Smooth muscle cell (in vitro differentiated cells): ENCODE data around the gene MKRN3. TPM values are rescaled to one million over a fixed set of nuclear protein-coding genes. Genes with fewer than 3 reads are reported as not detected.

Experiments
- DNase-seq: peaks from one replicate; lab custom pipeline; 2025; ENCODE audit not compliant: unreplicated experiment; lab: John Stamatoyannopoulos, UW
- H2AFZ ChIP-seq: fragments of 200-600 bp; sonication (generic); 2 replicates; pipeline ENCODE4 v1.6.0; 2016; ENCODE audit warnings: antibody characterized with exemption, low read depth, mild to moderate bottlenecking
- H3F3A ChIP-seq: fragments of 200-600 bp; sonication (generic); 2 replicates; pipeline ENCODE4 v1.6.0; 2017; ENCODE audit warnings: antibody characterized with exemption, low read depth
- H3K27ac ChIP-seq: fragments of 200-600 bp; sonication (generic); 2 replicates; pipeline ENCODE4 v1.5.1; 2016; ENCODE audit warnings: low read depth, mild to moderate bottlenecking
- H3K27me3 ChIP-seq: fragments of 200-600 bp; sonication (generic); 2 replicates; pipeline ENCODE4 v1.6.1; 2016; ENCODE audit warnings: low read depth, mild to moderate bottlenecking
- H3K36me3 ChIP-seq: fragments of 200-600 bp; sonication (generic); 2 replicates; pipeline ENCODE4 v1.5.1; 2016; ENCODE audit warnings: low read depth
- H3K4me1 ChIP-seq: fragments of 200-600 bp; sonication (generic); 2 replicates; pipeline ENCODE4 v1.5.1; 2016; ENCODE audit warnings: low read depth
- H3K4me2 ChIP-seq: fragments of 200-600 bp; sonication (generic); 2 replicates; pipeline ENCODE4 v1.6.0; 2016; ENCODE audit warnings: mild to moderate bottlenecking
- H3K4me3 ChIP-seq: fragments of 200-600 bp; sonication (generic); 2 replicates; pipeline ENCODE4 v1.5.1; 2016; ENCODE audit warnings: mild to moderate bottlenecking
- H3K79me2 ChIP-seq: fragments of 200-600 bp; sonication (generic); 2 replicates; pipeline ENCODE4 v1.6.0; 2016; ENCODE audit warnings: low read depth, mild to moderate bottlenecking
- H3K9ac ChIP-seq: fragments of 200-600 bp; sonication (generic); 2 replicates; pipeline ENCODE4 v1.6.0; 2016; ENCODE audit warnings: low read depth
- H3K9me3 ChIP-seq: fragments of 200-600 bp; sonication (generic); replicated peaks from 2 replicates; pipeline ENCODE4 v1.5.1; 2016; ENCODE audit warnings: low read depth
- H4K20me1 ChIP-seq: fragments of 200-600 bp; sonication (generic); 2 replicates; pipeline ENCODE4 v1.6.0; 2016; ENCODE audit warnings: low read depth
- WGBS: methylation state at CpG from one replicate; pipeline ENCODE4 v1.1.7; 2016; ENCODE audit warnings: low lambda C conversion rate; 5-methylcytosine and 5-hydroxymethylcytosine counted together
- polyA plus RNA-seq: library from polyadenylated mRNA; unstranded; fragments of >200 nt; fragmentation: Nextera tagmentation; extraction: Ambion mirVana; gene quantifications from 2 replicates; pipeline ENCODE4 v1.2.1, GENCODE V29; 2016
- total RNA-seq: library from RNA; depleted of rRNA; stranded (reverse); fragments of >200 nt; gene quantifications from 2 replicates; pipeline ENCODE4 v1.2.3, GENCODE V29; 2014
- TF ChIP-seq, protein P1 (sequence below): fragments of 200-600 bp; sonication (generic); IDR thresholded peaks from 2 replicates; pipeline ENCODE4 v1.5.1; 2017; ENCODE audit warnings: borderline replicate concordance, mild to moderate bottlenecking, antibody characterized with exemption; ENCODE audit not compliant: insufficient read depth, poor library complexity, severe bottlenecking

Gene MKRN3
- total and polyA plus RNA-seq, 2 experiments from 2014 or later = not detected

DNA sequence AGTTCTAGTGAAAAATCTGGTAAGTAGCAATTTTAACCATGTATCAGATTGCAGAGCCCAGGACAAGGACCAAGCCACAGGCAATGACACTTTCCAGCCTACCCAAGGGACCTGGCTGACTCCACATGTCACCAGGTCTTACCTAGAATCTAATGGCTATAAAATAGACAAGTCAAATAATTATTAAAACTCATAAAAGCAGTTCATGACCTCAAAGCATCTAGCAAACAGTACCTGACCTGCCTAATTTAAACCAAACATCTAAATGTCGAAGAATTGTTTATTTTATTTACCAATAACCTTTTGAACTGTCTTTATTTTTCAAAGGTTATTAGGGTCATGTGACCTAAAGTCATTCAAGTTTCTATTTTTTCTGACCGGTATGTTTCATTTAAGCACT is 35.6 kb upstream of the MKRN3 start:
- Histone ChIP-seq H3K79me2 (no peaks in the 10 kb centered on the region), H3K4me1 (no peaks in the 10 kb centered on the region), H3K9me3 (no peaks in the 10 kb centered on the region), H3K27ac (no peak overlapping the region), H3K4me2 (no peak overlapping the region), H3F3A (no peaks in the 10 kb centered on the region), H2AFZ (no peak overlapping the region), H3K9ac (no peak overlapping the region), H3K4me3 (no peak overlapping the region), H3K27me3 (no peaks in the 10 kb centered on the region), H4K20me1 (no peaks in the 10 kb centered on the region), H3K36me3 (no peaks in the 10 kb centered on the region)
- no peak for DNase-seq
- WGBS = 81% methylated on average over 2 of the region's 2 CpGs
- TF ChIP-seq, protein P1, sequence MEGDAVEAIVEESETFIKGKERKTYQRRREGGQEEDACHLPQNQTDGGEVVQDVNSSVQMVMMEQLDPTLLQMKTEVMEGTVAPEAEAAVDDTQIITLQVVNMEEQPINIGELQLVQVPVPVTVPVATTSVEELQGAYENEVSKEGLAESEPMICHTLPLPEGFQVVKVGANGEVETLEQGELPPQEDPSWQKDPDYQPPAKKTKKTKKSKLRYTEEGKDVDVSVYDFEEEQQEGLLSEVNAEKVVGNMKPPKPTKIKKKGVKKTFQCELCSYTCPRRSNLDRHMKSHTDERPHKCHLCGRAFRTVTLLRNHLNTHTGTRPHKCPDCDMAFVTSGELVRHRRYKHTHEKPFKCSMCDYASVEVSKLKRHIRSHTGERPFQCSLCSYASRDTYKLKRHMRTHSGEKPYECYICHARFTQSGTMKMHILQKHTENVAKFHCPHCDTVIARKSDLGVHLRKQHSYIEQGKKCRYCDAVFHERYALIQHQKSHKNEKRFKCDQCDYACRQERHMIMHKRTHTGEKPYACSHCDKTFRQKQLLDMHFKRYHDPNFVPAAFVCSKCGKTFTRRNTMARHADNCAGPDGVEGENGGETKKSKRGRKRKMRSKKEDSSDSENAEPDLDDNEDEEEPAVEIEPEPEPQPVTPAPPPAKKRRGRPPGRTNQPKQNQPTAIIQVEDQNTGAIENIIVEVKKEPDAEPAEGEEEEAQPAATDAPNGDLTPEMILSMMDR = no peak

DNA sequence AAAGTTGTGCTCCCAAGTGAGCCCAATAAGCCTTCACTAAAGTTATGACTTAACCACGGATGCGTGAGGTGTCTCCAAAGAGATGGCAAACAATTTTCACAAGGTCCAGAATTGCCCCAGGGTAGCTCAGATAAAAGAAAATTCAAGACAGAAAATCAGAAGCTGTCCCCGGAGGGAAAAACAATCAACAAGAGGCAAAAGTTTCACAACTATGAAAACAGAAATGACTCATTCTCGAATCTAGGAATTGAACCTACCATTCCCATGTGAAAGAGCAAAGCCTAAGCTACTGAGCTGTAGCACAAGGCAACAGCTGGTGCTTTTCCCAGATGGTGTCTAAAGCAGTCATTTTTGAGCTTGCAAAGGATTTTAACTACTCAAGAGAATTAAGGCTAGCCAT is 33.5 kb upstream of the MKRN3 start:
- DNase-seq = no peak
- H2AFZ ChIP-seq = no peak overlapping the region
- no peak overlapping the region for H3K4me3 ChIP-seq
- H3K36me3 ChIP-seq = no peaks in the 10 kb centered on the region
- 55% methylated on average over 4 of the region's 4 CpGs for WGBS
- H3K27ac ChIP-seq = no peak overlapping the region
- no peak overlapping the region for H3K9ac ChIP-seq
- H3K4me1 ChIP-seq = no peaks in the 10 kb centered on the region
- TF ChIP-seq, protein P1 = no peak
- no peaks in the 10 kb centered on the region for H3K9me3 ChIP-seq
- H3K4me2 ChIP-seq = no peak overlapping the region
- no peaks in the 10 kb centered on the region for H3F3A ChIP-seq
- no peaks in the 10 kb centered on the region for H3K79me2 ChIP-seq
- H3K27me3 ChIP-seq = no peaks in the 10 kb centered on the region
- H4K20me1 ChIP-seq = no peaks in the 10 kb centered on the region

DNA sequence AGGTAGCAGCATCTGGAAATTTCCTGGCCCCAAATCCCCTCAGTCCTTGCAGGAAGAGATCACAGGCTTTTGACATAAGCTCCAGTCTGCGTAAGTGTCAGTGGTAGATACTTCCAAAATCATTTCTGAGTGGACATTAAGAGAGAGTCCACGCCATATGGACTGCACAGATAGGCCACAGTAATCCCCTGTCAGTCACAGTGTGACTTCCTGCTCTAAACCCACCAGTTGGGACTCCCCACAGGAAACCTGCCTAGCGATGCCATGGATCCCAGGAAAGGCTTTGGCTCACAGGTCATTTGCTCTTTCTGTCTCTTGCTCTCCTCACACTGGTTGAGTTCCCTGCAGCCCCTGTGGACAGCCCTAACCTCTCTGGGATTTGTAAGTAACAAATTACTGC is 28.8 kb upstream of the MKRN3 start:
- no peak overlapping the region for H3K4me3 ChIP-seq
- H3K9me3 ChIP-seq = no peaks in the 10 kb centered on the region
- 75% methylated on average over 3 of the region's 3 CpGs for WGBS

DNA sequence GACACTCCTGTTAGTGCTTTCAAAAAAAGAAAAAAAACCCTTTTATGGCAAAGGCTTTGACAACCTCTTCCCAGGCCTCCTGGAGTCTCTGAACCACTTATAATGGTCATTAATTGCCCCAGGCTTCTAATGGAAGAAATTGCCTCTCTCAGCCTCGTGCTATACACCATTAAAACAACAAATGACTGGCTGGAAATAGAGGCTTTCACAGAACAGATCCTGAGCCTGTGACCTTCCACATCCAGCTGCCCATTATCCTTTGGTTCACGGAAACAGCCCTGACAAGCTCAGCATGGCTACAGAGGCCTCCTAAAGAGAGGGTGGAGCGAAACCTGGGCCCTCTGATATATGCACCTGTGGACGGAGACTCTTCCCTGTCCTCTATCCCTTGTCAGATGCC is 26.8 kb upstream of the MKRN3 start:
- no peaks in the 10 kb centered on the region for H3K27me3 ChIP-seq
- no peak overlapping the region for H3K4me2 ChIP-seq

More for the DNA sequence above, 28.8 kb upstream of the MKRN3 start:
- Histone ChIP-seq H2AFZ (no peak overlapping the region), H3K36me3 (no peaks in the 10 kb centered on the region), H3K4me1 (no peaks in the 10 kb centered on the region), H3K27me3 (no peaks in the 10 kb centered on the region), H4K20me1 (no peaks in the 10 kb centered on the region), H3K27ac (no peak overlapping the region), H3K4me2 (no peak overlapping the region), H3K9ac (no peak overlapping the region), H3F3A (no peaks in the 10 kb centered on the region), H3K79me2 (no peaks in the 10 kb centered on the region)
- TF ChIP-seq, protein P1 = no peak
- no peak for DNase-seq

More for the DNA sequence above, 26.8 kb upstream of the MKRN3 start:
- H3K4me3 ChIP-seq = no peak overlapping the region
- H3K36me3 ChIP-seq = no peaks in the 10 kb centered on the region
- no peak overlapping the region for H3K27ac ChIP-seq
- WGBS = 60% methylated on average over 4 of the region's 4 CpGs
- TF ChIP-seq, protein P1 = no peak
- H3K79me2 ChIP-seq = no peaks in the 10 kb centered on the region
- H2AFZ ChIP-seq = no peak overlapping the region
- H4K20me1 ChIP-seq = no peaks in the 10 kb centered on the region
- no peak overlapping the region for H3K9ac ChIP-seq
- no peak for DNase-seq
- no peaks in the 10 kb centered on the region for H3K9me3 ChIP-seq
- no peaks in the 10 kb centered on the region for H3F3A ChIP-seq
- no peaks in the 10 kb centered on the region for H3K4me1 ChIP-seq
